Gastrocnemius medialis (tissue), 4 donors: ENCODE results near the gene LIPE. TPM values are rescaled to one million over a fixed set of nuclear protein-coding genes. Genes with fewer than 3 reads are reported as not detected.
"Not testable (repeated sequence)": the region's sequence is repeated elsewhere in the genome, so short reads cannot be mapped to it uniquely, and the experiment has no call there.

ENCODE experiments used
- ATAC-seq, 2 donors: fragments of 150-250 bp; one replicate each; pipeline ENCODE4 v1.9.1; 2016
- DNase-seq, 2 donors: peaks; one replicate each; pipeline ENCODE4 v3.0.0-alpha.2; 2019
- H3K27ac ChIP-seq, 4 donors: fragments of 200-600 bp; sonication (generic); 1 replicate in 1 of 4; 2 replicates in 3 of 4; pipeline ENCODE4 v1.5.1; 2016 to 2018; ENCODE audit warnings: mild to moderate bottlenecking in 2 of 4, moderate library complexity in 1 of 4
- H3K27me3 ChIP-seq, 3 donors: fragments of 200-600 bp; sonication (generic) in 2 of 3; 1 replicate in 1 of 3; 2 replicates in 2 of 3; pipeline versions ENCODE4 v1.5.1 to v1.6.0; 2016 to 2019; ENCODE audit warnings: mild to moderate bottlenecking in 1 of 3, moderate library complexity in 1 of 3
- H3K36me3 ChIP-seq, 2 donors: fragments of 200-600 bp; sonication (generic) in 1 of 2; one replicate each; pipeline ENCODE4 v1.5.1; 2017 to 2018
- H3K4me1 ChIP-seq, 2 donors: fragments of 200-600 bp; sonication (generic) in 1 of 2; one replicate each; pipeline ENCODE4 v1.5.1; 2016 to 2017; ENCODE audit warnings: mild to moderate bottlenecking in 2 of 2
- H3K4me3 ChIP-seq, 4 donors: fragments of 200-600 bp; sonication (generic) in 3 of 4; 1 replicate in 1 of 4; 2 replicates in 3 of 4; pipeline ENCODE4 v1.5.1; 2016 to 2019; ENCODE audit warnings: mild to moderate bottlenecking in 2 of 4
- H3K9me3 ChIP-seq, 3 donors: fragments of 200-600 bp; sonication (generic) in 2 of 3; 1 replicate in 1 of 3; 2 replicates in 2 of 3; pipeline ENCODE4 v1.5.1; 2016 to 2019
- POLR2A ChIP-seq, 2 donors: fragments of 450-650 bp; IDR thresholded peaks; one replicate each; pipeline ENCODE4 v1.6.1; 2017; ENCODE audit warnings: antibody characterized with exemption in 2 of 2, mild to moderate bottlenecking in 2 of 2, moderate library complexity in 2 of 2
- in situ Hi-C, 4 donors: fragments of 200-750 bp; cut with MboI; loops; one replicate each; pipeline versions ENCODE4 v1.15.0 to v1.8.0; 2017; ENCODE audit warnings: low sequenced_read_pairs in 4 of 4
- intact Hi-C: fragments of 100-400 bp; cut with DNase I; formaldehyde crosslinking; loops from one replicate; pipeline ENCODE4 v1.15.1; 2023; ENCODE audit warnings: low total_unique reads
- total RNA-seq, 4 donors: library from RNA; depleted of rRNA; stranded (reverse); fragments of >200 nt; gene quantifications; one replicate each; pipeline versions ENCODE4 v1.1.0 to v1.2.3, GENCODE V29; 2016
- TF ChIP-seq, protein P1 (sequence below), 5 experiments: fragments of 450-650 bp in 3 of 5; fragments of 200-600 bp in 2 of 5; sonication (generic) in 2 of 5; IDR thresholded peaks in 4 of 5; conservative IDR thresholded peaks in 1 of 5; 1 replicate in 4 of 5; 2 replicates in 1 of 5; pipeline ENCODE4 v1.5.1; 2016 to 2019; ENCODE audit warnings: antibody characterized with exemption in 5 of 5, mild to moderate bottlenecking in 3 of 5, moderate library complexity in 3 of 5

Gene LIPE
- total RNA-seq, 4 donors from 2014 or later: 6.9 to 44.5 (median 13.7) TPM

DNA sequence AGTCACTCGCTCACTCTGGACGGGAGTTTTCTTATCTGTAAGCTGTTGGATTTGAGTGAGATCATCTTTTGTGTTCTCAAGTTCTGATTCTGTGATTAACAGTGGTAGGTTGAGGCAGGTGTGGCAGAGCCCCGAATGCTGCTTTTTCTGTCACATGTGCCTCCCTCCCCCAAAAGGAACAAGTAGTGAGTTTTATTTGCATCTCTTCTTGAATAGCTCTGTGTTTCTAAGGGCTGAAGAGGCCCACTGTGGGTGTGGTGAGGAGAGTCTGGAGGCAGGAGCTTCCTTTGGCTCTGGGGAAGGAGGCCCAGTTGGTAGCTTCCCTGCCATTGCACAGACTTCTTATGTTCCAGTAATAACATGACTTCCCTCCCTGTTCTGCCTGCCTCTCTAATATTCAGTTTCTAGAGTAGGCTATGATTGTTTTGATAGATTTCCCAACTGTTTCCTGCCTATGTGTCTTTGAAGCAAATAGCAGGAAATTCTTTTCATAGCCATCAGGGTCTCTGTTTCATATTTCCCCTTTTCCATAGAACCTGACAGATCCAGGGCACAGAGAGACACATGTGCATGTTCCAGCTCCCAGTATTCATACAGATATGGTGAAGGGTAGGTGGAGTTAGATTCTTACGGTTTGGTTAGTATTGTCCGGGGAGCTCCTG is 39.5 kb upstream of the LIPE start:
- no peak for ATAC-seq
- intact Hi-C loops: no loop called here
- TF ChIP-seq, protein P1, sequence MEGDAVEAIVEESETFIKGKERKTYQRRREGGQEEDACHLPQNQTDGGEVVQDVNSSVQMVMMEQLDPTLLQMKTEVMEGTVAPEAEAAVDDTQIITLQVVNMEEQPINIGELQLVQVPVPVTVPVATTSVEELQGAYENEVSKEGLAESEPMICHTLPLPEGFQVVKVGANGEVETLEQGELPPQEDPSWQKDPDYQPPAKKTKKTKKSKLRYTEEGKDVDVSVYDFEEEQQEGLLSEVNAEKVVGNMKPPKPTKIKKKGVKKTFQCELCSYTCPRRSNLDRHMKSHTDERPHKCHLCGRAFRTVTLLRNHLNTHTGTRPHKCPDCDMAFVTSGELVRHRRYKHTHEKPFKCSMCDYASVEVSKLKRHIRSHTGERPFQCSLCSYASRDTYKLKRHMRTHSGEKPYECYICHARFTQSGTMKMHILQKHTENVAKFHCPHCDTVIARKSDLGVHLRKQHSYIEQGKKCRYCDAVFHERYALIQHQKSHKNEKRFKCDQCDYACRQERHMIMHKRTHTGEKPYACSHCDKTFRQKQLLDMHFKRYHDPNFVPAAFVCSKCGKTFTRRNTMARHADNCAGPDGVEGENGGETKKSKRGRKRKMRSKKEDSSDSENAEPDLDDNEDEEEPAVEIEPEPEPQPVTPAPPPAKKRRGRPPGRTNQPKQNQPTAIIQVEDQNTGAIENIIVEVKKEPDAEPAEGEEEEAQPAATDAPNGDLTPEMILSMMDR (IDR thresholded peaks at IDR 0.05 in 4 of 5, conservative IDR thresholded peaks at IDR 0.05 in 1 of 5): no peak
- TF ChIP-seq POLR2A (IDR thresholded peaks at IDR 0.05): no peak
- Histone ChIP-seq H3K9me3 (no peaks in the 10 kb centered on the region), H3K4me1 (no peaks in the 10 kb centered on the region), H3K36me3 (no peaks in the 10 kb centered on the region), H3K27me3 (no peaks in the 10 kb centered on the region), H3K4me3 (no peak overlapping the region), H3K27ac (peak overlapping the region in 1 of 4 donors; percentile 25)
- no peak for DNase-seq
- in situ Hi-C loops: no loop called here

DNA sequence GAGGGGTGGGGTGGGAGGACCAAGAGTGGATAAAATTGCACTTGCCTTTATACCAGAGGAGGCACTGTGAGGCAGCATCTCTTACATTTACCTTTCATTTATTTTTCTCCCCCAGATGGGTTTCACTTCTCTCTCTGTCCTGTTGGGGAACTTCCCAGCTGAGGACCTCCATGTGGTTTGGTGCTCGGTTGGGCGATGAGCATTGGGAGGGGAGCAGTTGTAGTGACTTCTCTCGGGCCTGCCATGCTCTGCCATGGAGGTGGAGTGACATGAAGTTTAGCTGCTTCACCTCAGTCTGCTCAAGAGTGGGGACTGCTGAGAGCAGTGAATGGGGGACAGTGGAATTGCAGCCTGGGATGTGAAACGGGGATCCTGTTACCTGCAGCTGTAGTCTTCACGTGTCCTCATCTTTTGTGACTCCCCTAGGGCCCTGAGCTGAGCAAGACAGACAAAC is 38.7 kb upstream of the LIPE start:
- Histone ChIP-seq H3K36me3 (no peaks in the 10 kb centered on the region), H3K4me3 (no peak overlapping the region), H3K4me1 (no peaks in the 10 kb centered on the region), H3K27me3 (no peaks in the 10 kb centered on the region), H3K27ac (no peak overlapping the region), H3K9me3 (no peaks in the 10 kb centered on the region)
- ATAC-seq (no peak), DNase-seq (no peak)
- intact Hi-C loops: no loop called here
- TF ChIP-seq, protein P1 (IDR thresholded peaks at IDR 0.05 in 4 of 5, conservative IDR thresholded peaks at IDR 0.05 in 1 of 5): no peak
- TF ChIP-seq POLR2A (IDR thresholded peaks at IDR 0.05): no peak
- in situ Hi-C loops: no loop called here

DNA sequence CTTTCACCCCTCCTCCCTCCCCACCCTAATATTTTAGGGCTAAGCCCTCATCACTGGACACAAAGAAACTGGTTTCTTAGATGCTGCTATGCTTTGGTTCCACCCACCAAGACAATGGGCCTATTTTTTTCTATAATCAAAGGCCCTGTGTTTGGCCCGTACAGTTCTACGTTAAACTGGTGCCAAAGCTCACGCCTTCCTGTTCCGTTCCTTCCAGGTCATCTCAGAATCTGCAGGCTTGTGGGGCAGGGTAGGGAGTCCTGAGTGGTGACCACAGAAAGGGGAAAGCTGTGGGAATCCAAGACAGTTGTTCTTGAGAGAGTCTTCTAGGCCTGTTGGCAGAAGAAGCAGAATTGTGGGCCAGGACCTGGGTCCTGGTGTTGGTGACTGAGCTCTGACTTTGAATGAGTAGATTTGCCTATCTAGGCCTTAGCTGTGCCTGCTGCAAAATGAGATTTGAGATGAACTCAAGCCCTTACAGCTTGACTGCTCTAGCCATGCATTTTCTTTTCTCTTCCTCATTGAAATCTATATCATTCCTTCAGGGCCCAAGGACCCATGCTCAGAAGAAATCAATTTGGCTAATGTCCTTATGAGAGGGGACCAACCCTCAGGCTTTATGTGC is 34.6 kb upstream of the LIPE start:
- Histone ChIP-seq H3K4me3 (no peak overlapping the region), H3K4me1 (no peaks in the 10 kb centered on the region), H3K27ac (no peak overlapping the region), H3K9me3 (no peaks in the 10 kb centered on the region), H3K36me3 (no peaks in the 10 kb centered on the region), H3K27me3 (no peaks in the 10 kb centered on the region)
- DNase-seq (no peak), ATAC-seq (peak in 1 of 2 donors; percentile 47)
- TF ChIP-seq, protein P1 (IDR thresholded peaks at IDR 0.05 in 4 of 5, conservative IDR thresholded peaks at IDR 0.05 in 1 of 5): no peak
- TF ChIP-seq POLR2A (IDR thresholded peaks at IDR 0.05): no peak
- intact Hi-C loops: no loop called here
- in situ Hi-C loops: no loop called here

DNA sequence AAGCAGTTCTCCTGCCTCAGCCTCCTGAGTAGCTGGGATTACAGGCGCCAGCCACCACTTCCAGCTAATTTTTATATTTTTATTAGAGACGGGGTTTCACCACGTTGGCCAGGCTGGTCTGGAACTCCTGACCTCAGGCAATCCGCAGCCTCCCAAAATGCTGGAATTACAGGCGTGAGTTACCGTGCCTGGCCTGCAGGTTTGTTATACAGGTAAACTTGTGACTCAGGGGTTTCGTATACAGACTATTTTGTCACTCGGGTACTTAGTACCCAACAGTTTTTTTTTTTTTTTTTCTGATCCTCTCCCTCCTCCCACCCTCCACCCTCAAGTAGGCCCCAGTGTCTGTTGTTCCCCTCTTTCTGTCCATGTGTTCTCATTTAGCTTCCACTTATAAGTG is 34.0 kb upstream of the LIPE start:
- H3K4me1 ChIP-seq, intact Hi-C loops, in situ Hi-C loops, H3K9me3 ChIP-seq, ATAC-seq, H3K4me3 ChIP-seq, DNase-seq, H3K27ac ChIP-seq, H3K36me3 ChIP-seq, H3K27me3 ChIP-seq: not testable (repeated sequence)

DNA sequence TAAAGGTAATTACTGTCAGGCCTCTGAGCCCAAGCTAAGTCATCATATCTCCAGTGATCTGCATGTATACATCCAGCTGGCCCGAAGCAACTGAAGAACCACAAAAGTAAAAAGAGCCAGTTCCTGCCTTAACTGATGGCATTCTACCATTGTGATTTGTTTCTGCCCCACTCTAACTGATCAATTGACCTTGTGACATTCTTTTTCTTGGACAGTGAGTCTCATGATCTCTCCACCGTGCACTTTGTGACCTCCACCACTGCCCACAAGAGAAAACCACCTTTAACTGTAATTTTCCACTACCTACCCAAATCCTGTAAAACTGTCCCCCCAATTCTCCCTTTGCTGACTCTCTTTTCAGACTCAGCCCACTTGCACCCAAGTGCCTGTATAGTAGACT is 32.7 kb upstream of the LIPE start:
- no peak for ATAC-seq
- no peaks in the 10 kb centered on the region for H3K36me3 ChIP-seq
- H3K27me3 ChIP-seq: no peaks in the 10 kb centered on the region
- no peak overlapping the region for H3K4me3 ChIP-seq
- in situ Hi-C loops: no loop called here
- intact Hi-C loops: no loop called here
- no peak for TF ChIP-seq POLR2A (IDR thresholded peaks at IDR 0.05)
- TF ChIP-seq, protein P1 (IDR thresholded peaks at IDR 0.05 in 4 of 5, conservative IDR thresholded peaks at IDR 0.05 in 1 of 5): no peak
- no peaks in the 10 kb centered on the region for H3K9me3 ChIP-seq
- no peak for DNase-seq
- H3K4me1 ChIP-seq: no peaks in the 10 kb centered on the region
- no peak overlapping the region for H3K27ac ChIP-seq
